ENCODE results near the gene EFNA5. TPM values are rescaled to one million over a fixed set of nuclear protein-coding genes. Genes with fewer than 3 reads are reported as not detected.

The EFNA5 gene
- total and polyA plus RNA-seq, 2 of the 8 experiments (the other 6 are each of a cell fraction or from before 2014, with no cell fraction given): 9.6 to 21.8 TPM

DNA sequence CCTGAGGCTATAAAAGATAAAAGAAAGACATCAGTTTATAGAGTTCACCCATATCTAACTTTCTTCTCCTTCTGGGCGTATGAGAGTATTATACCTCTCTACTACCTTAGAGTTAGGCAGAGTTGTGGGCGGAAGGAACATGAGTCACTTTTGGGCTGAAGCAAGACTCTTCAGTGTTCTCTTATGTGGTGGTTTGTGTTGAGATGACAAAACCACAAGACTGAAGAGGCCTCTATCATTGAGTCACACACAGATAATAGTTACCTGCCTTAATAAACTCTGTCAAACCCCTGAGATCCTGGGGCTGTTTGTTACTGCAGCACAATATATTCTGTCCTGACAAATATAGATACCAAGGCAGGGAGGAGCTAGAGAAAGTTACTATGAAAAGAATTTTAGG is 184.2 kb downstream of the EFNA5 start (continued):
- TF ChIP-seq, protein P1, sequence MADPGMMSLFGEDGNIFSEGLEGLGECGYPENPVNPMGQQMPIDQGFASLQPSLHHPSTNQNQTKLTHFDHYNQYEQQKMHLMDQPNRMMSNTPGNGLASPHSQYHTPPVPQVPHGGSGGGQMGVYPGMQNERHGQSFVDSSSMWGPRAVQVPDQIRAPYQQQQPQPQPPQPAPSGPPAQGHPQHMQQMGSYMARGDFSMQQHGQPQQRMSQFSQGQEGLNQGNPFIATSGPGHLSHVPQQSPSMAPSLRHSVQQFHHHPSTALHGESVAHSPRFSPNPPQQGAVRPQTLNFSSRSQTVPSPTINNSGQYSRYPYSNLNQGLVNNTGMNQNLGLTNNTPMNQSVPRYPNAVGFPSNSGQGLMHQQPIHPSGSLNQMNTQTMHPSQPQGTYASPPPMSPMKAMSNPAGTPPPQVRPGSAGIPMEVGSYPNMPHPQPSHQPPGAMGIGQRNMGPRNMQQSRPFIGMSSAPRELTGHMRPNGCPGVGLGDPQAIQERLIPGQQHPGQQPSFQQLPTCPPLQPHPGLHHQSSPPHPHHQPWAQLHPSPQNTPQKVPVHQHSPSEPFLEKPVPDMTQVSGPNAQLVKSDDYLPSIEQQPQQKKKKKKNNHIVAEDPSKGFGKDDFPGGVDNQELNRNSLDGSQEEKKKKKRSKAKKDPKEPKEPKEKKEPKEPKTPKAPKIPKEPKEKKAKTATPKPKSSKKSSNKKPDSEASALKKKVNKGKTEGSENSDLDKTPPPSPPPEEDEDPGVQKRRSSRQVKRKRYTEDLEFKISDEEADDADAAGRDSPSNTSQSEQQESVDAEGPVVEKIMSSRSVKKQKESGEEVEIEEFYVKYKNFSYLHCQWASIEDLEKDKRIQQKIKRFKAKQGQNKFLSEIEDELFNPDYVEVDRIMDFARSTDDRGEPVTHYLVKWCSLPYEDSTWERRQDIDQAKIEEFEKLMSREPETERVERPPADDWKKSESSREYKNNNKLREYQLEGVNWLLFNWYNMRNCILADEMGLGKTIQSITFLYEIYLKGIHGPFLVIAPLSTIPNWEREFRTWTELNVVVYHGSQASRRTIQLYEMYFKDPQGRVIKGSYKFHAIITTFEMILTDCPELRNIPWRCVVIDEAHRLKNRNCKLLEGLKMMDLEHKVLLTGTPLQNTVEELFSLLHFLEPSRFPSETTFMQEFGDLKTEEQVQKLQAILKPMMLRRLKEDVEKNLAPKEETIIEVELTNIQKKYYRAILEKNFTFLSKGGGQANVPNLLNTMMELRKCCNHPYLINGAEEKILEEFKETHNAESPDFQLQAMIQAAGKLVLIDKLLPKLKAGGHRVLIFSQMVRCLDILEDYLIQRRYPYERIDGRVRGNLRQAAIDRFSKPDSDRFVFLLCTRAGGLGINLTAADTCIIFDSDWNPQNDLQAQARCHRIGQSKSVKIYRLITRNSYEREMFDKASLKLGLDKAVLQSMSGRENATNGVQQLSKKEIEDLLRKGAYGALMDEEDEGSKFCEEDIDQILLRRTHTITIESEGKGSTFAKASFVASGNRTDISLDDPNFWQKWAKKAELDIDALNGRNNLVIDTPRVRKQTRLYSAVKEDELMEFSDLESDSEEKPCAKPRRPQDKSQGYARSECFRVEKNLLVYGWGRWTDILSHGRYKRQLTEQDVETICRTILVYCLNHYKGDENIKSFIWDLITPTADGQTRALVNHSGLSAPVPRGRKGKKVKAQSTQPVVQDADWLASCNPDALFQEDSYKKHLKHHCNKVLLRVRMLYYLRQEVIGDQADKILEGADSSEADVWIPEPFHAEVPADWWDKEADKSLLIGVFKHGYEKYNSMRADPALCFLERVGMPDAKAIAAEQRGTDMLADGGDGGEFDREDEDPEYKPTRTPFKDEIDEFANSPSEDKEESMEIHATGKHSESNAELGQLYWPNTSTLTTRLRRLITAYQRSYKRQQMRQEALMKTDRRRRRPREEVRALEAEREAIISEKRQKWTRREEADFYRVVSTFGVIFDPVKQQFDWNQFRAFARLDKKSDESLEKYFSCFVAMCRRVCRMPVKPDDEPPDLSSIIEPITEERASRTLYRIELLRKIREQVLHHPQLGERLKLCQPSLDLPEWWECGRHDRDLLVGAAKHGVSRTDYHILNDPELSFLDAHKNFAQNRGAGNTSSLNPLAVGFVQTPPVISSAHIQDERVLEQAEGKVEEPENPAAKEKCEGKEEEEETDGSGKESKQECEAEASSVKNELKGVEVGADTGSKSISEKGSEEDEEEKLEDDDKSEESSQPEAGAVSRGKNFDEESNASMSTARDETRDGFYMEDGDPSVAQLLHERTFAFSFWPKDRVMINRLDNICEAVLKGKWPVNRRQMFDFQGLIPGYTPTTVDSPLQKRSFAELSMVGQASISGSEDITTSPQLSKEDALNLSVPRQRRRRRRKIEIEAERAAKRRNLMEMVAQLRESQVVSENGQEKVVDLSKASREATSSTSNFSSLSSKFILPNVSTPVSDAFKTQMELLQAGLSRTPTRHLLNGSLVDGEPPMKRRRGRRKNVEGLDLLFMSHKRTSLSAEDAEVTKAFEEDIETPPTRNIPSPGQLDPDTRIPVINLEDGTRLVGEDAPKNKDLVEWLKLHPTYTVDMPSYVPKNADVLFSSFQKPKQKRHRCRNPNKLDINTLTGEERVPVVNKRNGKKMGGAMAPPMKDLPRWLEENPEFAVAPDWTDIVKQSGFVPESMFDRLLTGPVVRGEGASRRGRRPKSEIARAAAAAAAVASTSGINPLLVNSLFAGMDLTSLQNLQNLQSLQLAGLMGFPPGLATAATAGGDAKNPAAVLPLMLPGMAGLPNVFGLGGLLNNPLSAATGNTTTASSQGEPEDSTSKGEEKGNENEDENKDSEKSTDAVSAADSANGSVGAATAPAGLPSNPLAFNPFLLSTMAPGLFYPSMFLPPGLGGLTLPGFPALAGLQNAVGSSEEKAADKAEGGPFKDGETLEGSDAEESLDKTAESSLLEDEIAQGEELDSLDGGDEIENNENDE (IDR thresholded peaks at IDR 0.05; ENCODE audit: insufficient replicate concordance, low read length): no peak
- TF ChIP-seq YY1 (IDR thresholded peaks at IDR 0.05; ENCODE audit: low read depth, low read length) (no peak), MAFK (IDR thresholded peaks at IDR 0.05; ENCODE audit: low read depth, low read length) (no peak), SP4 (IDR thresholded peaks at IDR 0.05; ENCODE audit: low read length) (no peak)
- TF ChIP-seq, protein P2, sequence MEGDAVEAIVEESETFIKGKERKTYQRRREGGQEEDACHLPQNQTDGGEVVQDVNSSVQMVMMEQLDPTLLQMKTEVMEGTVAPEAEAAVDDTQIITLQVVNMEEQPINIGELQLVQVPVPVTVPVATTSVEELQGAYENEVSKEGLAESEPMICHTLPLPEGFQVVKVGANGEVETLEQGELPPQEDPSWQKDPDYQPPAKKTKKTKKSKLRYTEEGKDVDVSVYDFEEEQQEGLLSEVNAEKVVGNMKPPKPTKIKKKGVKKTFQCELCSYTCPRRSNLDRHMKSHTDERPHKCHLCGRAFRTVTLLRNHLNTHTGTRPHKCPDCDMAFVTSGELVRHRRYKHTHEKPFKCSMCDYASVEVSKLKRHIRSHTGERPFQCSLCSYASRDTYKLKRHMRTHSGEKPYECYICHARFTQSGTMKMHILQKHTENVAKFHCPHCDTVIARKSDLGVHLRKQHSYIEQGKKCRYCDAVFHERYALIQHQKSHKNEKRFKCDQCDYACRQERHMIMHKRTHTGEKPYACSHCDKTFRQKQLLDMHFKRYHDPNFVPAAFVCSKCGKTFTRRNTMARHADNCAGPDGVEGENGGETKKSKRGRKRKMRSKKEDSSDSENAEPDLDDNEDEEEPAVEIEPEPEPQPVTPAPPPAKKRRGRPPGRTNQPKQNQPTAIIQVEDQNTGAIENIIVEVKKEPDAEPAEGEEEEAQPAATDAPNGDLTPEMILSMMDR (IDR thresholded peaks at IDR 0.05; ENCODE audit: control extremely low read depth in 1 of 3, insufficient read depth in 1 of 3, low read depth in 1 of 3, low read length in 3 of 3): no peak

Measured in H1 (cell line).